ENCODE measurements around the gene CCDC12. TPM values are rescaled to one million over a fixed set of nuclear protein-coding genes. Genes with fewer than 3 reads are reported as not detected.

Gene CCDC12
- polyA plus RNA-seq, 1 donor from 2014 or later, result 151 TPM

- Mint-ChIP-seq H3K4me1 (peaks cover 0 to 6% (median 3%) of the 10 kb centered on the region in 3 donors), H3K9me3 (no peaks in the 10 kb centered on the region), H3K27me3 (no peaks in the 10 kb centered on the region), H3K4me3 (peak overlapping the region in 2 of 4 donors; percentile 0 to 74), H3K36me3 (no peaks in the 10 kb centered on the region), H3K27ac (peak overlapping the region; percentile 50 to 82 (median 65))
These were observed 34.8 kb upstream of the CCDC12 start for GRCh38 chr3:47011371-47011770.

DNA sequence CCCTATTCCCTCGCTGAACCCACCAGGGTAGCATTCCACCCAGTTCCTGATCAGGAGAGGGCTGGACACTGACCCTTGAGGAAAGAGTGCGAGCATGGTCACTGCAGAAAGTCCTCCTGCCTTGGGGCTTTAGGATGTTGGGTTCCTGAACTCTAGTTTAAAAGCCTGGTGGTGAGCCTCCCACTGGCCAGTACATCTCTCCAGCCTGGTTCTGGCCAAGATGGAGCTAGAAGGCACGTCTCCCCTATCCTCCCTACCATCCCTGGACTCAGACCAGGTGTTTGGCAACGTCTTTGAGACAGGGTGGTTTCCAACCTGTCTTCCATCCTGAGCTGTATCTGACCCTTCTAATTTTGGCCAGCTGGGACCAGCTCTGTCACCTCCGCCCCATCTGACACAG, 34.4 kb upstream of the CCDC12 start:
- Mint-ChIP-seq H3K9me3 (no peaks in the 10 kb centered on the region), H3K4me3 (peak overlapping the region in 1 of 4 donors; percentile 74), H3K27me3 (no peaks in the 10 kb centered on the region), H3K4me1 (peaks cover 0 to 4% (median 3%) of the 10 kb centered on the region in 3 donors), H3K36me3 (no peaks in the 10 kb centered on the region), H3K27ac (peak overlapping the region; percentile 50 to 82 (median 65))

DNA sequence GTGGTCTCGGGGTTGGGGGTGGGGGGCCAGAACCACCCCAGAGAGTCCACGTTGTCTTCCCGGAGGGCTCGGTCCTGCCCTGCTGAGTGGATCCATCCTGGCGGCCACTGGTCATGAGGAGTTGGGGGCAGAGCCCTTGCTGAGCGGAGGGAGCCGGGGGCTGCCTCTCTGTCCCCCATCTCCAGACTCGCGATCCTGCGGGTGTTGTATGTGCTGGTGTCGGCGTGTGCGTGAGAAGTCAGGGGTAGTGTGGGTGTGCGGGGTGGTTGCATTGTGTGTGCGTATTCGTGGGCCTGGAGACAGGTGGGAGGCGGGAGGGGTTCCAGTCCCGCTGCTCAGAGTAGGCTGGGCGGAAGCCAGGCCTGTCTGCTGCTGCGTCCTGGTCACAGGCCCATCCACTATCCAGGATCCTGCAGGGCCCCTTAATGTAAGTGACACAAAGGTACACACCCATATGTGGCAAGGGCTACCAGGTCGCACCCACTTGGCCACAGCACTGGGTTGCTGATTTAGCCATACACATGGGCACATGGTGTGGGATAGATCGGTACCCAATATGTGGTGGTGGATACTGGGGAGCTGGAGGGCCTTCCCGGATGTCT, 33.7 kb upstream of the CCDC12 start:
- Mint-ChIP-seq H3K9me3 (no peaks in the 10 kb centered on the region), H3K4me3 (peak overlapping the region; percentile 72 to 84 (median 78)), H3K27ac (peak overlapping the region; percentile 82 to 93 (median 87))

DNA sequence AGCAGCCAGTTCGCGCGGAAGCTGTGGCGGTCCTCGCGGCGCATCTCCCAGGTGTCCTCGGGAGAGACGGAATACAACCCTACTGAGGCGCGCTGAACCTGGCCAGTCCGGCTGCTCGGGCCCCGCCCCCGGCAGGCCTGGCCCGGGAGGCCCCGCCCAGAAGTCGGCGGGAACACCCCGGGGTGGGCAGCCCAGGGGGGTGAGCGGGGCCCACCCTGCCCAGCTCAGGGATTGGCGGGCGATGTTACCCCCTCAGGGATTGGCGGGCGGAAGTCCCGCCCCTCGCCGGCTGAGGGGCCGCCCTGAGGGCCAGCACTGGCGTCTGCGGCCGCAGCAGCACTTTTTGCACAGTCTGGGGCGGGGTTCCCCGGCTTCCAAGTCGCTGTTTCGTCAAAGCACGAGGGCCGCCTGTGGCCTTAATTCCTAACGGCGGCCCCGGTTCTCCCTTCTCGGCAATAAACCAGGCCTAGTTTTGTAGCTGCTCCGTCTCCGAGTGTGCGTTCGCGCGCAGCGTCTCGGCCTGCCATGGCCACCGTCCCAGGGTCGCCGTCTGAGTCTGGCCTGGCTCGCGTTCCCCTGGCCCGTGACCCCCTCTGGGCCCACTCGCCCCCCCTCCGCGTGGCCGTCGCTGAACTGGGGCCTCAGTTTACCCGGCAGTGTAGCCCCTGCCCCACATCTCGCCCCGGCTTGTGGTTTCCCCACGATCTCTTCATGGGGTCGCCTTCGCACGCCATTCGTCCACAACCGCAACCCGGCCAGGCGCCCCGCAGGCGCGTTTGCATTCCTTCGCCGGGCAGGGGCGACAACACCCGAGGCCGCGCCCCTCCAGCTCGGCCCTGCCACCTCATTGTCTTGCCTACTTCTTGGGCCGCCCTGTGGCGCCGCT, 32.9 kb upstream of the CCDC12 start:
- Mint-ChIP-seq H3K36me3 (no peaks in the 10 kb centered on the region), H3K4me3 (peak overlapping the region; percentile 72 to 90 (median 78)), H3K4me1 (peaks cover 0 to 3% (median 0%) of the 10 kb centered on the region in 3 donors), H3K27me3 (no peaks in the 10 kb centered on the region), H3K27ac (peak overlapping the region in 2 of 3 donors; percentile 87 to 93), H3K9me3 (no peaks in the 10 kb centered on the region)

More for the DNA sequence above, 33.7 kb upstream of the CCDC12 start:
- Mint-ChIP-seq H3K4me1 (peaks cover 0 to 3% (median 1%) of the 10 kb centered on the region in 3 donors), H3K27me3 (no peaks in the 10 kb centered on the region), H3K36me3 (no peaks in the 10 kb centered on the region)

DNA sequence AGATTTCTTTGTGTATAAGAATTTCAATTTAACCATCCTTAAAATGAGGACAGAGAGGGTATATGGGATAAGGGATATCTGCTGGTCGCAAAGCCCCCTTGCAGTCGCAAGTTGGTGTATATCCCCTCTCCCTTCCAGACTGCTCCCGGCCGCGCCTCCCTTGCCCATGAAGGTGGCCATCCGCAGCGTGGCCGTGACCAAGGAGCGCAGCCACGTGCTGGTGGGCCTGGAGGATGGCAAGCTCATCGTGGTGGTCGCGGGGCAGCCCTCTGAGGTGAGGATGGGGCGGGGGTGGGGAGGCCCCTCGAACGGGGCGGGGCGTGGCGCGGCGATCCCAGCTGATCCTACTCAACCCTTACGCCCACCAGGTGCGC, 32.3 kb upstream of the CCDC12 start:
- peak overlapping the region; percentile 49 to 84 (median 75) for H3K4me3 Mint-ChIP-seq
- H3K9me3 Mint-ChIP-seq, result no peaks in the 10 kb centered on the region
- no peaks in the 10 kb centered on the region for H3K36me3 Mint-ChIP-seq
- H3K27me3 Mint-ChIP-seq, result no peaks in the 10 kb centered on the region
- H3K4me1 Mint-ChIP-seq, result peaks cover 0 to 3% (median 0%) of the 10 kb centered on the region in 3 donors
- peak overlapping the region in 2 of 3 donors; percentile 26 to 34 for H3K27ac Mint-ChIP-seq

- Mint-ChIP-seq H3K36me3 (no peaks in the 10 kb centered on the region), H3K9me3 (no peaks in the 10 kb centered on the region), H3K4me3 (peak overlapping the region; percentile 49 to 84 (median 75)), H3K27ac (peak overlapping the region; percentile 26 to 53 (median 34)), H3K27me3 (no peaks in the 10 kb centered on the region), H3K4me1 (peaks cover 0 to 3% (median 0%) of the 10 kb centered on the region in 3 donors)
These were observed 31.8 kb upstream of the CCDC12 start for GRCh38 chr3:47008234-47008796.

DNA sequence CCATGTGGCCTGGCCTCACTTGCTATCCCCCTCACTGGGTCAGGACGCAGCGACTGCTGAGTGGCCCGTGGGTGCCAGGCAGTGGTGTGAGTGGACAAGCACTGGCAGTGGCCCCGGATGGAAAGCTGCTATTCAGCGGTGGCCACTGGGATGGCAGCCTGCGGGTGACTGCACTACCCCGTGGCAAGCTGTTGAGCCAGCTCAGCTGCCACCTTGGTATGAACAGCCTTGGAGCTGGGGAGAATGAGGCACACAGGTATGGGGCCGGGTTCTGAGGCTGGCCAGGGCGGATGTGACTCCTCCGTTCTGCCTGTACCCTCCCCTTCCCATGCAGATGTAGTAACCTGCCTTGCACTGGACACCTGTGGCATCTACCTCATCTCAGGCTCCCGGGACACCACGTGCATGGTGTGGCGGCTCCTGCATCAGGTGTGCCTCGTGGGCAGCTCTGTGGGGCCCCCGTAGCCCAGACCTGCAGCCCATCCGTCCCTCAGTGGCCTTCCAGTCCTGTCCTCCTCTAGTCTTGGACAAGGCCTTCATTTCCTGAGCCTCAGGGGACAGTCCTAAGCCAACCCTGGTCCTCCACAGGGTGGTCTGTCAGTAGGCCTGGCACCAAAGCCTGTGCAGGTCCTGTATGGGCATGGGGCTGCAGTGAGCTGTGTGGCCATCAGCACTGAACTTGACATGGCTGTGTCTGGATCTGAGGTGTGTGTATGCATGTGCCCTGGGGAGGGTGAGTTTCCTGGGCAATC, 31.1 kb upstream of the CCDC12 start:
- H3K9me3 Mint-ChIP-seq, result no peaks in the 10 kb centered on the region
- H3K27me3 Mint-ChIP-seq, result no peaks in the 10 kb centered on the region
- H3K27ac Mint-ChIP-seq, result peak overlapping the region in 2 of 3 donors; percentile 16 to 57
- peak overlapping the region in 2 of 4 donors; percentile 33 to 49 for H3K4me3 Mint-ChIP-seq
- H3K36me3 Mint-ChIP-seq, result no peaks in the 10 kb centered on the region
- peaks cover 0 to 3% (median 0%) of the 10 kb centered on the region in 3 donors for H3K4me1 Mint-ChIP-seq

DNA sequence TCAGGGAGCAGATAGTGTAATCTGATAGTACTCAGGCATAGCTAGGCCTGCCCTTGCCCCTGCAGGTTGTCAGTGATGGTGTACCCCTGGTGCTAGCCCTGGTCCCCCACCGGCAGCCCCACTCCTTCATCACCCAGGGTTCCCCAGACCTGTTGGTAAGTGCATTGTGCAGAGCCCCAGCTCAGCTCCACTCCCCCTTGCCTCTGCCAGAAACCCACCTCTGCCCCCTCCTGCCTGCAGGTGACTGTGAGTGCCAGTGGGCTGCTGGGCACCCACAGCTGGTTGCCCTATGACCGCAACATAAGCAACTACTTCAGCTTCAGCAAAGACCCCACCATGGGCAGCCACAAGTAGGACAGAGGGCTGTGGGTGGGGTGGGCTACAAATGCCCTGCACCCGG, 30.5 kb upstream of the CCDC12 start:
- Mint-ChIP-seq H3K4me1 (peaks cover 0 to 3% (median 0%) of the 10 kb centered on the region in 3 donors), H3K27me3 (no peaks in the 10 kb centered on the region), H3K4me3 (peak overlapping the region in 1 of 4 donors; percentile 32), H3K36me3 (no peaks in the 10 kb centered on the region), H3K9me3 (no peaks in the 10 kb centered on the region), H3K27ac (peak overlapping the region in 2 of 3 donors; percentile 16 to 57)

DNA sequence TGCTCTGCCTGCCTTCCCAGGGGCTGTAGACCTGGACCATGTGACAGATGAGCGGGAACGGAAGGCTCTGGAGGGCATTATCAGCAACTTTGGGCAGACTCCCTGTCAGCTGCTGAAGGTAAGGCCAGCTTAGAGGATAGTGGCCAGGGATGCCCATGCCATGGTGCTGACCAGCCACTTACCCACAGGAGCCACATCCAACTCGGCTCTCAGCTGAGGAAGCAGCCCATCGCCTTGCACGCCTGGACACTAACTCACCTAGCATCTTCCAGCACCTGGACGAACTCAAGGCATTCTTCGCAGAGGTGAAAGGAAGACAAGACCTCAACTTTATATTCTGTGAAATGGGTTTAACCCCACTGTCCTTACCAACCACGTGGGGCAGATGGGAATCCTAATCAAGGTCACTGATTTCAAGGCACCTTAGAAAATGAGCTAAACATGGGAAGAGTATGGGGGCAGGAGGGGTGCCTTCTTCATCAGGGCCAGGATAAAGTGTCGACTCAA, 29.7 kb upstream of the CCDC12 start:
- H3K27ac Mint-ChIP-seq, result peak overlapping the region in 2 of 3 donors; percentile 18 to 50
- no peaks in the 10 kb centered on the region for H3K9me3 Mint-ChIP-seq
- H3K4me1 Mint-ChIP-seq, result peaks cover 0 to 3% (median 0%) of the 10 kb centered on the region in 3 donors
- no peak overlapping the region for H3K4me3 Mint-ChIP-seq
- H3K27me3 Mint-ChIP-seq, result no peaks in the 10 kb centered on the region
- H3K36me3 Mint-ChIP-seq, result no peaks in the 10 kb centered on the region

- Mint-ChIP-seq H3K27me3 (no peaks in the 10 kb centered on the region), H3K4me1 (peaks cover 0 to 1% (median 0%) of the 10 kb centered on the region in 3 donors), H3K9me3 (no peaks in the 10 kb centered on the region), H3K27ac (no peak overlapping the region), H3K36me3 (no peaks in the 10 kb centered on the region), H3K4me3 (no peak overlapping the region)
These were observed 28.9 kb upstream of the CCDC12 start for GRCh38 chr3:47005212-47006144.

- Mint-ChIP-seq H3K4me1 (no peaks in the 10 kb centered on the region), H3K4me3 (no peak overlapping the region), H3K36me3 (no peaks in the 10 kb centered on the region), H3K27me3 (no peaks in the 10 kb centered on the region), H3K27ac (no peak overlapping the region), H3K9me3 (no peaks in the 10 kb centered on the region)
These were observed 28.0 kb upstream of the CCDC12 start for GRCh38 chr3:47004369-47005211.

DNA sequence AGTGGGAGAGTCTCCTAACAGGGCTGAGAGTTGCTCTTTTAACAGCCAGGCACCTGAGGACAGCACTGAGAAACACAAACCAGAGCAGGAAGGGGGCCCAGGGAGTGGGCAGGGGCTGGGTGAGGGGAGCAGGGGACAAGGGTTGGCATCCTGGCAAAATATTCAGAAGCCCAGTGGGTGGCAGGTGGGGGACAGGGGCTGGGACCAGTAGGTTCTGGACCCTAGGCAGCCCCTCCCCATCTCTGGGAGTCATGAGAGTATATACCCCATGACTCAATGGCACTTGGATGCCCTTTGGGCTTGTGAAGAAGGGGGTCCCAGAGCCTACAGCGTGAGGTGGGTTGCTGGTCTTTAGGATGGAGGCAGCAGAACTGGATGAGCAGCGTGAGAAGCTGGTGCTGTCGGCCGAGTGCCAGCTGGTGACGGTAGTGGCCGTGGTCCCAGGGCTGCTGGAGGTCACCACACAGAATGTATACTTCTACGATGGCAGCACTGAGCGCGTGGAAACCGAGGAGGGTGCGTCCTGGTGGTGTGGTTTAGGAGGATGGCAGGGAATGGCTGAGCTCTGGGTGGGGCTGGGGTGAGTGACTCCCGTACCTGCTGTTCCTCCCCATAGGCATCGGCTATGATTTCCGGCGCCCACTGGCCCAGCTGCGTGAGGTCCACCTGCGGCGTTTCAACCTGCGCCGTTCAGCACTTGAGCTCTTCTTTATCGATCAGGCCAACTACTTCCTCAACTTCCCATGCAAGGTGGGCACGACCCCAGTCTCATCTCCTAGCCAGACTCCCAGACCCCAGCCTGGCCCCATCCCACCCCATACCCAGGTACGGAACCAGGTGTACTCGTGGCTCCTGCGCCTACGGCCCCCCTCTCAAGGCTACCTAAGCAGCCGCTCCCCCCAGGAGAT, 27.2 kb upstream of the CCDC12 start:
- H3K27me3 Mint-ChIP-seq, result no peaks in the 10 kb centered on the region
- H3K4me3 Mint-ChIP-seq, result no peak overlapping the region
- no peak overlapping the region for H3K27ac Mint-ChIP-seq
- no peaks in the 10 kb centered on the region for H3K4me1 Mint-ChIP-seq
- no peaks in the 10 kb centered on the region for H3K9me3 Mint-ChIP-seq
- H3K36me3 Mint-ChIP-seq, result no peaks in the 10 kb centered on the region

Data from IgD-negative memory B cell (primary cell).